ENCODE measurements around the gene TCEA2.

GRCh38 chr20:64086801-64087200 is 23.8 kb downstream of the TCEA2 start:
- TF ChIP-seq, protein P1, sequence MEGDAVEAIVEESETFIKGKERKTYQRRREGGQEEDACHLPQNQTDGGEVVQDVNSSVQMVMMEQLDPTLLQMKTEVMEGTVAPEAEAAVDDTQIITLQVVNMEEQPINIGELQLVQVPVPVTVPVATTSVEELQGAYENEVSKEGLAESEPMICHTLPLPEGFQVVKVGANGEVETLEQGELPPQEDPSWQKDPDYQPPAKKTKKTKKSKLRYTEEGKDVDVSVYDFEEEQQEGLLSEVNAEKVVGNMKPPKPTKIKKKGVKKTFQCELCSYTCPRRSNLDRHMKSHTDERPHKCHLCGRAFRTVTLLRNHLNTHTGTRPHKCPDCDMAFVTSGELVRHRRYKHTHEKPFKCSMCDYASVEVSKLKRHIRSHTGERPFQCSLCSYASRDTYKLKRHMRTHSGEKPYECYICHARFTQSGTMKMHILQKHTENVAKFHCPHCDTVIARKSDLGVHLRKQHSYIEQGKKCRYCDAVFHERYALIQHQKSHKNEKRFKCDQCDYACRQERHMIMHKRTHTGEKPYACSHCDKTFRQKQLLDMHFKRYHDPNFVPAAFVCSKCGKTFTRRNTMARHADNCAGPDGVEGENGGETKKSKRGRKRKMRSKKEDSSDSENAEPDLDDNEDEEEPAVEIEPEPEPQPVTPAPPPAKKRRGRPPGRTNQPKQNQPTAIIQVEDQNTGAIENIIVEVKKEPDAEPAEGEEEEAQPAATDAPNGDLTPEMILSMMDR (IDR thresholded peaks at IDR 0.05; ENCODE audit: poor library complexity, severe bottlenecking): no peak
- TF ChIP-seq POLR2AphosphoS5 (IDR thresholded peaks at IDR 0.05): no peak
